ENCODE data around the gene MRPL18. TPM values are rescaled to one million over a fixed set of nuclear protein-coding genes. Genes with fewer than 3 reads are reported as not detected.

The MRPL18 gene
- total and polyA plus RNA-seq, 2 donors (not counting 3 experiments of a cell fraction or from before 2014, with no cell fraction given) = 55.4 to 70.7 TPM

DNA sequence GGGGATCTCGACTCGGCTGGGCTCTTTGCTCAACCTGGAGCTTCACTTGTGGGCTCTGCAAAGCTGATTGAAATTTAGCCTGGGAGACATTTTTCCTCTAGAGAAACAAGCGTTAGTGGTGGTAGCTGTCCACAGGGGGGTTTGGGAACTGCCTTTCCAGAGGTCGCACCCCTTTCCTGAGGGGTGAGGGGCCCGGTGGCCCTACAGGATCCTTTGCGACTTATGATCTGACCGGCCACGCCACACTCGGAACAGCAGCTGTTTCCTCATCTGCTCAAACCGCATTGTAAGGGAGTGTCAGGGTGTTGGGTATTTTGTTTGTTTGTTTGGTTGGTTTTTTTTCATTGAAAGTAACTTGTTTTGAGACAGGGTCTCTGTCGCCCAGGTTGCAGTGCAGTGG is 30.9 kb downstream of the MRPL18 start:
- peaks cover 0 to 2% of the 10 kb centered on the region in 2 experiments for H3K27me3 ChIP-seq (ENCODE audit: control insufficient read depth in 2 of 2, insufficient read depth in 2 of 2, low read length in 2 of 2)
- H3K4me3 ChIP-seq (replicated peaks in 1 of 3; ENCODE audit: insufficient read depth in 1 of 3, low read depth in 1 of 3, low read length in 3 of 3) = no peak overlapping the region
- no peaks in the 10 kb centered on the region for H3K36me3 ChIP-seq (ENCODE audit: control insufficient read depth in 2 of 2, extremely low read depth in 1 of 2, insufficient read depth in 2 of 2, low read length in 2 of 2)
- H4K20me1 ChIP-seq (replicated peaks; ENCODE audit: control insufficient read depth, extremely low read depth, insufficient read depth, low read length) = no peaks in the 10 kb centered on the region
- H3K9me3 ChIP-seq (replicated peaks; ENCODE audit: control insufficient read depth, insufficient read depth, low read length) = no peaks in the 10 kb centered on the region
- FAIRE-seq = no peak
- dilution Hi-C loops (cut with MboI; ENCODE audit: extremely low pct_ligation_motif_present, low sequenced_read_pairs) (no loop called here), intact Hi-C loops (cut with micrococcal nuclease) (no loop called here)
- no peak for TF ChIP-seq POLR2AphosphoS5 (IDR thresholded peaks at IDR 0.05; ENCODE audit: insufficient read depth, low read depth, low read length)
- TF ChIP-seq, protein P1, sequence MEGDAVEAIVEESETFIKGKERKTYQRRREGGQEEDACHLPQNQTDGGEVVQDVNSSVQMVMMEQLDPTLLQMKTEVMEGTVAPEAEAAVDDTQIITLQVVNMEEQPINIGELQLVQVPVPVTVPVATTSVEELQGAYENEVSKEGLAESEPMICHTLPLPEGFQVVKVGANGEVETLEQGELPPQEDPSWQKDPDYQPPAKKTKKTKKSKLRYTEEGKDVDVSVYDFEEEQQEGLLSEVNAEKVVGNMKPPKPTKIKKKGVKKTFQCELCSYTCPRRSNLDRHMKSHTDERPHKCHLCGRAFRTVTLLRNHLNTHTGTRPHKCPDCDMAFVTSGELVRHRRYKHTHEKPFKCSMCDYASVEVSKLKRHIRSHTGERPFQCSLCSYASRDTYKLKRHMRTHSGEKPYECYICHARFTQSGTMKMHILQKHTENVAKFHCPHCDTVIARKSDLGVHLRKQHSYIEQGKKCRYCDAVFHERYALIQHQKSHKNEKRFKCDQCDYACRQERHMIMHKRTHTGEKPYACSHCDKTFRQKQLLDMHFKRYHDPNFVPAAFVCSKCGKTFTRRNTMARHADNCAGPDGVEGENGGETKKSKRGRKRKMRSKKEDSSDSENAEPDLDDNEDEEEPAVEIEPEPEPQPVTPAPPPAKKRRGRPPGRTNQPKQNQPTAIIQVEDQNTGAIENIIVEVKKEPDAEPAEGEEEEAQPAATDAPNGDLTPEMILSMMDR (IDR thresholded peaks at IDR 0.05; ENCODE audit: extremely low read depth in 1 of 2, insufficient read depth in 1 of 2, low read depth in 1 of 2, low read length in 2 of 2) = no peak
- TF ChIP-seq POLR2A (IDR thresholded peaks at IDR 0.05; ENCODE audit: low read depth, low read length) = no peak
- H3K9ac ChIP-seq (replicated peaks; ENCODE audit: extremely low read depth, insufficient read depth, low read length) = no peak overlapping the region
- no peak for DNase-seq (ENCODE audit: low read depth, low spot score)
- no peaks in the 10 kb centered on the region for H3K4me1 ChIP-seq (ENCODE audit: control insufficient read depth, extremely low read depth, insufficient read depth, low read length)
- no peak overlapping the region for H3K4me2 ChIP-seq (ENCODE audit: insufficient read depth, low read length)
- no peak overlapping the region for H2AFZ ChIP-seq (ENCODE audit: low read depth, low read length)
- H3K27ac ChIP-seq (ENCODE audit: insufficient read depth, low read depth, low read length) = no peak overlapping the region
- ChIA-PET CTCF (no interaction called here), POLR2A (no interaction called here)
- H3K79me2 ChIP-seq (ENCODE audit: control insufficient read depth, insufficient read depth, low read length) = no peaks in the 10 kb centered on the region
- no TSS peak for BruUV-seq (replicated peaks)
- no peaks in the 10 kb centered on the region for H3K9me1 ChIP-seq (replicated peaks; ENCODE audit: control insufficient read depth, extremely low read depth, insufficient read depth, low read length)

DNA sequence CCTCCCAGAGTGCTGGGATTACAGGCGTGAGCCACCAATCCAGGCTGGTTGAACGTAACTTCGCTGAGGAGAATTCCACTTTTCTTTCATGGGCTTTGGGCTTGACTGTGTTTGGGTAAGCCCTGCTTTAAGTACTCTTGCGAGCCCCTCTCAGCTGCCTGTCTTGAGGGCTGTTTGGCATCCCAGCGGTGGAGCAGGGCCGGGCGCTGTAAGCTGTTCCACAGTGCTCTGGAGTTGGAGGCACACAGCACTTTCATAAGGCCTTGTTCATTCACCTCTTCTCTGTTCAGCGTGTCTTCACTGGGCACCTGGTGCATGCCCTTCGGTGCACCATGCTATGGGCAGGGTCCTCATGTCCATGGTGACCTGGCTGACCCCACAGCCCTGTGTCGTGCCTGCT is 31.5 kb downstream of the MRPL18 start:
- Histone ChIP-seq H3K27ac (ENCODE audit: insufficient read depth, low read depth, low read length) (no peak overlapping the region), H3K27me3 (ENCODE audit: control insufficient read depth in 2 of 2, insufficient read depth in 2 of 2, low read length in 2 of 2) (peaks cover 0 to 2% of the 10 kb centered on the region in 2 experiments), H3K36me3 (ENCODE audit: control insufficient read depth in 2 of 2, extremely low read depth in 1 of 2, insufficient read depth in 2 of 2, low read length in 2 of 2) (no peaks in the 10 kb centered on the region), H3K4me2 (ENCODE audit: insufficient read depth, low read length) (no peak overlapping the region), H3K4me3 (replicated peaks in 1 of 3; ENCODE audit: insufficient read depth in 1 of 3, low read depth in 1 of 3, low read length in 3 of 3) (no peak overlapping the region), H3K9ac (replicated peaks; ENCODE audit: extremely low read depth, insufficient read depth, low read length) (no peak overlapping the region), H3K4me1 (ENCODE audit: control insufficient read depth, extremely low read depth, insufficient read depth, low read length) (no peaks in the 10 kb centered on the region), H3K9me3 (replicated peaks; ENCODE audit: control insufficient read depth, insufficient read depth, low read length) (no peaks in the 10 kb centered on the region), H3K79me2 (ENCODE audit: control insufficient read depth, insufficient read depth, low read length) (no peaks in the 10 kb centered on the region), H3K9me1 (replicated peaks; ENCODE audit: control insufficient read depth, extremely low read depth, insufficient read depth, low read length) (no peaks in the 10 kb centered on the region), H4K20me1 (replicated peaks; ENCODE audit: control insufficient read depth, extremely low read depth, insufficient read depth, low read length) (no peaks in the 10 kb centered on the region), H2AFZ (ENCODE audit: low read depth, low read length) (no peak overlapping the region)
- no peak for TF ChIP-seq JUN (IDR thresholded peaks at IDR 0.05; ENCODE audit: borderline replicate concordance, insufficient read depth, insufficient read length, low read depth)
- TF ChIP-seq, protein P1 (IDR thresholded peaks at IDR 0.05; ENCODE audit: extremely low read depth in 1 of 2, insufficient read depth in 1 of 2, low read depth in 1 of 2, low read length in 2 of 2) = no peak
- TF ChIP-seq FOS (IDR thresholded peaks at IDR 0.05; ENCODE audit: borderline replicate concordance, insufficient read depth, low read length) = no peak
- no peak for TF ChIP-seq GATA2 (IDR thresholded peaks at IDR 0.05; ENCODE audit: insufficient read depth, insufficient read length, low read depth, low read length)
- TF ChIP-seq POLR2AphosphoS5 (IDR thresholded peaks at IDR 0.05; ENCODE audit: insufficient read depth, low read depth, low read length) = no peak
- no peak for TF ChIP-seq EZH2 (IDR thresholded peaks at IDR 0.05; ENCODE audit: borderline replicate concordance, low read depth, low read length, severe bottlenecking)
- TF ChIP-seq MYC (IDR thresholded peaks at IDR 0.05; ENCODE audit: low read depth, low read length) = no peak
- dilution Hi-C loops (cut with MboI; ENCODE audit: extremely low pct_ligation_motif_present, low sequenced_read_pairs) (no loop called here), intact Hi-C loops (cut with micrococcal nuclease) (no loop called here)
- FAIRE-seq = no peak
- CTCF ChIA-PET = no interaction called here
- no TSS peak for BruUV-seq (replicated peaks)
- POLR2A ChIA-PET = no interaction called here
- no peak for DNase-seq (ENCODE audit: low read depth, low spot score)

Measured in endothelial cell of umbilical vein (primary cell).